ENCODE measurements around the gene WNT5B.

DNA sequence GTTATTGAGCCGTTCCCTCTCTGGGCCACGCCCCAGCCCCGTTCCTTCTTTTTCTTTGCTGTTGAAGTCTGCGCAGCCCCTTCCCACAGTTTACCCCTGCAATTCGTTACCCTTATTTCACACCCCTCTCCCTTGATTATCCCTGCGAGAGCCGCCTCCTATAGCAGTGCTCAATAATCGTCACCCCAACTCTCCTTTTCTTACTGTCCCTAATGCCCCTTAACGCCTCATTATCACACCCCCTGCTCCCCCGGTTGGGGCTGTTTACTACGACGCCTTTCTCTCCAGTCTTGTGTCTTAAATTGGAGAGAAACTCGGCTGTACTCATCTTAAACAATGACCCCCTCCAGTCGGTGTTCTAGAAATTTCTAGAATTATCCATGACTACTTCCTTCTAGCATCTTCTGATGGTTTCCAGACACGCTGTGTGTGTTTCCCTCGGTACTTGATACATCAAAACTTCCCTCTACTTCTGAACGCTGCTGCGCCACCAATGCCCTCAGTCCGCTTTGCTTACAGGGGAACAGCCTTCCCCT is 33.9 kb upstream of the WNT5B start:
- TF ChIP-seq POLR2A (IDR thresholded peaks at IDR 0.05; ENCODE audit: low read depth, low read length), result no peak
- TF ChIP-seq, protein P1, sequence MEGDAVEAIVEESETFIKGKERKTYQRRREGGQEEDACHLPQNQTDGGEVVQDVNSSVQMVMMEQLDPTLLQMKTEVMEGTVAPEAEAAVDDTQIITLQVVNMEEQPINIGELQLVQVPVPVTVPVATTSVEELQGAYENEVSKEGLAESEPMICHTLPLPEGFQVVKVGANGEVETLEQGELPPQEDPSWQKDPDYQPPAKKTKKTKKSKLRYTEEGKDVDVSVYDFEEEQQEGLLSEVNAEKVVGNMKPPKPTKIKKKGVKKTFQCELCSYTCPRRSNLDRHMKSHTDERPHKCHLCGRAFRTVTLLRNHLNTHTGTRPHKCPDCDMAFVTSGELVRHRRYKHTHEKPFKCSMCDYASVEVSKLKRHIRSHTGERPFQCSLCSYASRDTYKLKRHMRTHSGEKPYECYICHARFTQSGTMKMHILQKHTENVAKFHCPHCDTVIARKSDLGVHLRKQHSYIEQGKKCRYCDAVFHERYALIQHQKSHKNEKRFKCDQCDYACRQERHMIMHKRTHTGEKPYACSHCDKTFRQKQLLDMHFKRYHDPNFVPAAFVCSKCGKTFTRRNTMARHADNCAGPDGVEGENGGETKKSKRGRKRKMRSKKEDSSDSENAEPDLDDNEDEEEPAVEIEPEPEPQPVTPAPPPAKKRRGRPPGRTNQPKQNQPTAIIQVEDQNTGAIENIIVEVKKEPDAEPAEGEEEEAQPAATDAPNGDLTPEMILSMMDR (IDR thresholded peaks at IDR 0.05; ENCODE audit: extremely low read depth in 1 of 2, insufficient read depth in 1 of 2, low read depth in 1 of 2, low read length in 2 of 2), result no peak
- no peak for TF ChIP-seq EZH2 (IDR thresholded peaks at IDR 0.05; ENCODE audit: borderline replicate concordance, low read depth, low read length, severe bottlenecking)
- TF ChIP-seq POLR2AphosphoS5 (IDR thresholded peaks at IDR 0.05; ENCODE audit: insufficient read depth, low read depth, low read length), result no peak
- TF ChIP-seq, protein P2, sequence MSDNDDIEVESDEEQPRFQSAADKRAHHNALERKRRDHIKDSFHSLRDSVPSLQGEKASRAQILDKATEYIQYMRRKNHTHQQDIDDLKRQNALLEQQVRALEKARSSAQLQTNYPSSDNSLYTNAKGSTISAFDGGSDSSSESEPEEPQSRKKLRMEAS (IDR thresholded peaks at IDR 0.05; ENCODE audit: insufficient read depth, insufficient read length), result no peak
- no peak for TF ChIP-seq JUN (IDR thresholded peaks at IDR 0.05; ENCODE audit: borderline replicate concordance, insufficient read depth, insufficient read length, low read depth)
- TF ChIP-seq MYC (IDR thresholded peaks at IDR 0.05; ENCODE audit: low read depth, low read length), result no peak
